ENCODE results near the gene IRGQ. TPM values are rescaled to one million over a fixed set of nuclear protein-coding genes. Genes with fewer than 3 reads are reported as not detected.
A peak's percentile ranks its signal among the peaks of the same experiment; 100 is the strongest.

Gene IRGQ
- total RNA-seq, 1 experiment from 2014 or later: 24.1 TPM

- H3K27ac ChIP-seq (ENCODE audit: insufficient read length, low read depth, low read length): no peak overlapping the region
- H3K18ac ChIP-seq (ENCODE audit: insufficient read length, low read depth, low read length): no peak overlapping the region
- Mint-ChIP-seq H3K9me3 (no peaks in the 10 kb centered on the region), H3K36me3 (ENCODE audit: insufficient read depth in 1 of 3, low read depth in 3 of 3) (peaks cover 2 to 8% (median 3%) of the 10 kb centered on the region in 3 experiments; a peak in 3 of 7 replicates), H3K4me1 (peaks cover 37 to 51% of the 10 kb centered on the region in 2 experiments), H3K4me3 (peak overlapping the region; percentile 86 to 92), H3K27me3 (ENCODE audit: low read depth) (no peaks in the 10 kb centered on the region), H3K27ac (peak overlapping the region in 1 of 3 experiments; percentile 13; a peak in 1 of 7 replicates)
- no peak overlapping the region for H2BK12ac ChIP-seq (ENCODE audit: insufficient read length, low read depth, low read length)
- H3K4me2 ChIP-seq (ENCODE audit: insufficient read depth, insufficient read length, low read length): no peak overlapping the region
- H3K14ac ChIP-seq (ENCODE audit: insufficient read depth, low read length): no peak overlapping the region
- no peaks in the 10 kb centered on the region for H4K20me1 ChIP-seq (ENCODE audit: control insufficient read depth, insufficient read depth, insufficient read length)
- H3K79me2 ChIP-seq (ENCODE audit: insufficient read depth, low read length): no peaks in the 10 kb centered on the region
- H3T11ph ChIP-seq (ENCODE audit: low read length): no peak overlapping the region
- H4K5ac ChIP-seq (ENCODE audit: insufficient read length, low read depth, low read length): no peak overlapping the region
- H4K91ac ChIP-seq (ENCODE audit: insufficient read length, low read depth, low read length): no peak overlapping the region
- H2BK5ac ChIP-seq (ENCODE audit: insufficient read length, low read length): no peak overlapping the region
- no peak overlapping the region for H2AK5ac ChIP-seq (ENCODE audit: insufficient read length, low read length)
- no peak overlapping the region for H3K56ac ChIP-seq (ENCODE audit: insufficient read length, low read depth, low read length)
- H3K9me3 ChIP-seq (ENCODE audit: control insufficient read depth, low read depth, low read length): no peaks in the 10 kb centered on the region
- H3K4me1 ChIP-seq (ENCODE audit: insufficient read depth, low read length): peaks cover 4% of the 10 kb centered on the region; the same call in 1 of the 2 replicates
- H3K23ac ChIP-seq (ENCODE audit: insufficient read length, low read depth, low read length): no peak overlapping the region
- H2BK120ac ChIP-seq (ENCODE audit: low read depth, low read length, poor library complexity, severe bottlenecking): no peak overlapping the region
- no peak overlapping the region for H2AFZ ChIP-seq (ENCODE audit: low read length)
- TF ChIP-seq, protein P1, sequence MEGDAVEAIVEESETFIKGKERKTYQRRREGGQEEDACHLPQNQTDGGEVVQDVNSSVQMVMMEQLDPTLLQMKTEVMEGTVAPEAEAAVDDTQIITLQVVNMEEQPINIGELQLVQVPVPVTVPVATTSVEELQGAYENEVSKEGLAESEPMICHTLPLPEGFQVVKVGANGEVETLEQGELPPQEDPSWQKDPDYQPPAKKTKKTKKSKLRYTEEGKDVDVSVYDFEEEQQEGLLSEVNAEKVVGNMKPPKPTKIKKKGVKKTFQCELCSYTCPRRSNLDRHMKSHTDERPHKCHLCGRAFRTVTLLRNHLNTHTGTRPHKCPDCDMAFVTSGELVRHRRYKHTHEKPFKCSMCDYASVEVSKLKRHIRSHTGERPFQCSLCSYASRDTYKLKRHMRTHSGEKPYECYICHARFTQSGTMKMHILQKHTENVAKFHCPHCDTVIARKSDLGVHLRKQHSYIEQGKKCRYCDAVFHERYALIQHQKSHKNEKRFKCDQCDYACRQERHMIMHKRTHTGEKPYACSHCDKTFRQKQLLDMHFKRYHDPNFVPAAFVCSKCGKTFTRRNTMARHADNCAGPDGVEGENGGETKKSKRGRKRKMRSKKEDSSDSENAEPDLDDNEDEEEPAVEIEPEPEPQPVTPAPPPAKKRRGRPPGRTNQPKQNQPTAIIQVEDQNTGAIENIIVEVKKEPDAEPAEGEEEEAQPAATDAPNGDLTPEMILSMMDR (conservative IDR thresholded peaks at IDR 0.05): no peak
- peaks cover 12% of the 10 kb centered on the region for H3K23me2 ChIP-seq (ENCODE audit: insufficient read length, low read depth, low read length, poor library complexity, severe bottlenecking)
- H2BK20ac ChIP-seq (ENCODE audit: low read depth, low read length, poor library complexity, severe bottlenecking): no peak overlapping the region
- H3K27me3 ChIP-seq (ENCODE audit: insufficient read depth, low read length): no peaks in the 10 kb centered on the region
- no CpG with 5 or more reads among the region's 3 CpGs for WGBS (ENCODE audit: extremely low coverage, insufficient read length, low lambda C conversion rate)
- H2BK15ac ChIP-seq (ENCODE audit: low read depth, low read length): no peak overlapping the region
- no peak for DNase-seq
- no peak overlapping the region for H3K4ac ChIP-seq (ENCODE audit: low read depth, low read length)
- H3K79me1 ChIP-seq (ENCODE audit: insufficient read depth, low read depth, low read length, poor library complexity, severe bottlenecking): no peaks in the 10 kb centered on the region
- H4K8ac ChIP-seq (replicated peaks; ENCODE audit: insufficient read length, low read depth, low read length): no peak overlapping the region
- H3K9ac ChIP-seq (ENCODE audit: extremely low read depth, insufficient read length, low read length): no peak overlapping the region
Observed at GRCh38 chr19:43578787-43579186, 17.1 kb downstream of the IRGQ start.
